HFF-Myc (cell line): ENCODE measurements around the gene ASB1.

Experiments
- DNase-seq: peaks from one replicate; pipeline ENCODE4 v3.0.0-alpha.2; 2011; ENCODE audit warnings: low read depth; ENCODE audit errors: extremely low read depth
- H3K4me3 ChIP-seq: replicated peaks from 2 replicates; pipeline ENCODE4 v1.5.1; 2011; ENCODE audit warnings: low read depth, mild to moderate bottlenecking, control low read depth, low read length
- CTCF ChIP-seq: IDR thresholded peaks from 2 replicates; pipeline ENCODE4 v1.5.1; 2012; ENCODE audit warnings: mild to moderate bottlenecking, low read depth, low read length, control low read depth; ENCODE audit errors: missing control alignments

Gene ASB1

GRCh38 chr2:238418999-238419546, 7.7 kb upstream of the ASB1 start:
- H3K4me3 ChIP-seq = no peak overlapping the region
- no peak for DNase-seq
- no peak for TF ChIP-seq CTCF

GRCh38 chr2:238420442-238420841, 6.3 kb upstream of the ASB1 start:
- TF ChIP-seq CTCF = no peak
- no peak overlapping the region for H3K4me3 ChIP-seq

GRCh38 chr2:238420878-238421694, 5.6 kb upstream of the ASB1 start:
- DNase-seq = no peak

More at GRCh38 chr2:238420442-238420841, 6.3 kb upstream of the ASB1 start:
- no peak for DNase-seq

GRCh38 chr2:238421695-238422035, 5.1 kb upstream of the ASB1 start:
- H3K4me3 ChIP-seq = no peak overlapping the region
- TF ChIP-seq CTCF = no peak
- no peak for DNase-seq

More at GRCh38 chr2:238420878-238421694, 5.6 kb upstream of the ASB1 start:
- H3K4me3 ChIP-seq = no peak overlapping the region
- no peak for TF ChIP-seq CTCF

- TF ChIP-seq CTCF = no peak
- no peak for DNase-seq
- H3K4me3 ChIP-seq = no peak overlapping the region
Measured at GRCh38 chr2:238422285-238422684, 4.4 kb upstream of the ASB1 start.

- no peak for TF ChIP-seq CTCF
- no peak for DNase-seq
- no peak overlapping the region for H3K4me3 ChIP-seq
Measured at GRCh38 chr2:238422940-238423339, 3.8 kb upstream of the ASB1 start.
